Mesodermal cell (in vitro differentiated cells): ENCODE data around the gene ZNF223.
A peak's percentile ranks its signal among the peaks of the same experiment; 100 is the strongest.

Source experiments
- H3K27ac ChIP-seq: 2 replicates; pipeline ENCODE4 v1.7.0; 2013; ENCODE audit warnings: mild to moderate bottlenecking, low read depth, low read length, moderate library complexity; ENCODE audit not compliant: severe bottlenecking
- H3K36me3 ChIP-seq: 2 replicates; pipeline ENCODE4 v1.7.1; 2013; ENCODE audit warnings: mild to moderate bottlenecking, low read length, moderate library complexity; ENCODE audit not compliant: control insufficient read depth, insufficient read depth
- H3K4me1 ChIP-seq: one replicate; pipeline ENCODE4 v1.7.1; 2013; ENCODE audit warnings: mild to moderate bottlenecking, low read length; ENCODE audit not compliant: insufficient read depth, control insufficient read depth, poor library complexity, severe bottlenecking
- H3K4me3 ChIP-seq: 2 replicates; pipeline ENCODE4 v1.7.0; 2013; ENCODE audit warnings: low read length, control low read depth, mild to moderate bottlenecking; ENCODE audit not compliant: insufficient read depth, poor library complexity, severe bottlenecking; ENCODE audit errors: extremely low read depth
- H3K9me3 ChIP-seq: 2 replicates; pipeline ENCODE4 v1.7.1; 2013; ENCODE audit warnings: mild to moderate bottlenecking, low read length, moderate library complexity; ENCODE audit not compliant: control insufficient read depth
- WGBS, 2 experiments: methylation state at CpG; one replicate each; pipeline ENCODE4 v1.1.5; 2013; ENCODE audit warnings: missing lambda C conversion rate in 2 of 2; ENCODE audit not compliant: insufficient coverage in 2 of 2; 5-methylcytosine and 5-hydroxymethylcytosine counted together

ZNF223 gene

DNA sequence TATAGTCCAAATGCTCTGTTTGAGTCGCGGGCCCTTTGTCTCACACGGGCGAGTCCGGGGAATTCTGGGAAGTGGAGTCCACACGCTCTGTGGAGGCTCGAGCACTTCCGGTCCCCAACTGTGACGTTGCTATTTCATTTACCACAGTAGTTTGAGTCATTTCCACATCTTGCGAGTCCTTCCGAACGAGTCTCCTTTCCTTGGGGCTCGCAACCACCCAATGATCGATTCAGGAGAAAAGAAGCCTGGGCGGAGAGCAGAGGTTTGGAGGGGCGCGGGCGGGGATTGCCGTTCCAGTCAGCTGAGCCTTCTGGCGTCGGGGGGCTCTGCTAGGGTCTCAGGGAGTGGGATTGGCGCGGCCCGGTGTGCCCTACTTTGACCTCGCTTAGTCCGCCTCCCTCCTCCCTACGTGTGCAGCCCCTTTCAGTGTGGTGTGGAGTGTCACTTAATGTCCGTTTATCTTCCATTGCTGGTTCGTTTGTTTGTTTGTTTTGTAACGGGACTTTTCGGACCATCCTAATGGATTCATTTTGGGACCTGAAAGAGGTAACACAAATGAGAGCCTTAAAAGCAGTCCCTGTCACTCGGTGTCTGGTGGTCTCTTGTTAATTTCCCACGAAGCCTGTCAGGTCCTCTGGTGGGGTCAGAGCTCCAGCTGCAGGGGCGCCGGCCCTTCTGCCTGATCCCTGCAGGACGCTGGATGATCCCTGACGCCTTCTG lies 26.5 kb upstream of the ZNF223 start, which contains the start of gene ZNF222:
Gene ZNF222 (plus strand): TSS at position 163 of the 720 bp plus-strand sequence. CDS start 58 bp downstream, at position 221.
- 2% methylated on average over 27 to 34 of the region's 37 CpGs for WGBS, 2 experiments
- H3K4me3 ChIP-seq: peak within 1 kb of the TSS; percentile 86
- H3K4me1 ChIP-seq: no peaks in the 10 kb centered on the region
- peaks cover 5% of the 10 kb centered on the region for H3K9me3 ChIP-seq
- peaks cover 37% of the 10 kb centered on the region for H3K36me3 ChIP-seq
- H3K27ac ChIP-seq: peak within 1 kb of the TSS; percentile 50

GRCh38 chr19:44026622-44027021 lies 25.2 kb upstream of the ZNF223 start:
- Histone ChIP-seq H3K4me1 (no peaks in the 10 kb centered on the region), H3K4me3 (no peak overlapping the region), H3K36me3 (peaks cover 49% of the 10 kb centered on the region), H3K27ac (no peak overlapping the region), H3K9me3 (peaks cover 12% of the 10 kb centered on the region)
- WGBS, 2 experiments: 91 to 95% methylated on average over 3 to 6 of the region's 6 CpGs

- Histone ChIP-seq H3K9me3 (peaks cover 23% of the 10 kb centered on the region), H3K27ac (no peak overlapping the region), H3K4me3 (no peak overlapping the region), H3K4me1 (no peaks in the 10 kb centered on the region), H3K36me3 (peaks cover 54% of the 10 kb centered on the region)
- WGBS, 2 experiments: 100% methylated on average over 1 of the region's 1 CpG
These were observed 19.7 kb upstream of the ZNF223 start for GRCh38 chr19:44032001-44032610.

GRCh38 chr19:44042147-44042546 lies 9.7 kb upstream of the ZNF223 start:
- H3K4me3 ChIP-seq: no peak overlapping the region
- H3K27ac ChIP-seq: no peak overlapping the region
- H3K9me3 ChIP-seq: no peaks in the 10 kb centered on the region
- no peaks in the 10 kb centered on the region for H3K4me1 ChIP-seq
- H3K36me3 ChIP-seq: no peaks in the 10 kb centered on the region
- WGBS, 2 experiments: 57% methylated on average over 1 of the region's 2 CpGs; no CpG with 5 or more reads in 1 of the 2 experiments

GRCh38 chr19:44050740-44051649 lies 841 bp upstream of the ZNF223 start:
- peaks cover 16% of the 10 kb centered on the region for H3K36me3 ChIP-seq
- H3K9me3 ChIP-seq: no peaks in the 10 kb centered on the region
- peak overlapping the region; percentile 84 for H3K4me3 ChIP-seq
- no peak overlapping the region for H3K27ac ChIP-seq
- no peaks in the 10 kb centered on the region for H3K4me1 ChIP-seq
- 85 to 90% methylated on average over 17 to 21 of the region's 21 CpGs for WGBS, 2 experiments

GRCh38 chr19:44055870-44056269 lies 4.0 kb downstream of the ZNF223 start:
- Histone ChIP-seq H3K4me1 (no peaks in the 10 kb centered on the region), H3K36me3 (peaks cover 46% of the 10 kb centered on the region), H3K9me3 (no peaks in the 10 kb centered on the region), H3K4me3 (no peak overlapping the region), H3K27ac (no peak overlapping the region)
- 91 to 93% methylated on average over 3 to 5 of the region's 5 CpGs for WGBS, 2 experiments

DNA sequence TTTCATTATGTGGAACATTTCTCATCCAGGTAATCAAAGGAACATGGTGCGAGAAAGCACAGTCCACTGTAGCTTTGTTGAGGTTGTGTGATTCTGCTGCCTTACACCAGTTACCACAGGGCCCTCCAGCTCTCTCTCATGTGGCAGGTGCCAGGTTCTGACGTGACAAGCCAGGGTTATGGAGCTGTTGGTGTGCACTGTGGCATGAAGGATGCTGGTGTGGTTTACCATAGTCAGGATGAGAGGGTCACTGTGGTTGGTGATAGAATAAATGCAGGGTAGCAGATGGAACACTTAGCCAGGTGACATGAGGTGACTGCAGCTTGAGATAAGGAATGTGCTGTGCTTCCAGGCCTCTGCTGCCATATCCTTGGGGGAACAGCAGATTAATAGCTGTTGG lies 7.4 kb downstream of the ZNF223 start:
- Histone ChIP-seq H3K36me3 (peaks cover 75% of the 10 kb centered on the region), H3K4me3 (no peak overlapping the region), H3K27ac (no peak overlapping the region), H3K4me1 (no peaks in the 10 kb centered on the region), H3K9me3 (no peaks in the 10 kb centered on the region)
- WGBS, 2 experiments: 80 to 100% methylated on average over 1 of the region's 2 CpGs

DNA sequence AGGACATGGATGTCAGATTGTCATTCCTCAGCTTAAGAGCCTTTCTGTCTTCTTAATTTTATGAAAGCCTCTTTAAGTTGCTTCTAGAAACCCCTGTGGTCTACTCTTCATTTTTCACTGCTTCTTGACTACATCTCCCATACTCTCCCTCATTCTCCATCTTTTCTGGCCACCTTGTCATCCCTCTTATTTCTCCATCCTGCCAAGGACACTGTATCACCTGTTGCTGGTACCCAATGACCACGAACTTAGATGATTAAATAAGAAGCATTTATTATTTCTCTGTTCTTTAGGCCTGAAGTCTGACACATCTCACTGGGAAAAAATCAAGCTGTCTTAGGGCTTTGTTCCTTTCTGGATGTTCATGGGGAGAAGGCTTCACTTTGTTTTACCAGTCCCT lies 9.2 kb downstream of the ZNF223 start:
- H3K9me3 ChIP-seq: peaks cover 12% of the 10 kb centered on the region
- H3K4me3 ChIP-seq: no peak overlapping the region
- no peaks in the 10 kb centered on the region for H3K4me1 ChIP-seq
- peaks cover 75% of the 10 kb centered on the region for H3K36me3 ChIP-seq
- H3K27ac ChIP-seq: no peak overlapping the region
- no CpG with 5 or more reads among the region's 1 CpG for WGBS, 2 experiments

DNA sequence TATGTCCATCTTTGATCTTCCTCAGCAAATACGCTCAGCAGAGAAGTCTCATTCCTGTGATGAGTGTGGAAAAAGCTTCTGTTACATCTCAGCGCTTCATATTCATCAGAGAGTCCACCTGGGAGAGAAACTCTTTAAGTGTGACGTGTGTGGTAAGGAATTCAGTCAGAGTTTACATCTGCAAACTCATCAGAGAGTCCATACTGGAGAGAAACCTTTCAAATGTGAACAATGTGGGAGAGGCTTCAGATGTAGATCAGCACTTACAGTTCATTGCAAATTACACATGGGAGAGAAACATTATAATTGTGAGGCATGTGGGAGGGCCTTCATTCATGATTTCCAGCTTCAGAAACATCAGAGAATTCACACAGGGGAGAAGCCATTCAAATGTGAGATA lies 14.5 kb downstream of the ZNF223 start:
- Histone ChIP-seq H3K27ac (no peak overlapping the region), H3K9me3 (peaks cover 34% of the 10 kb centered on the region), H3K4me1 (no peaks in the 10 kb centered on the region), H3K36me3 (peaks cover 58% of the 10 kb centered on the region), H3K4me3 (no peak overlapping the region)
- whole genome bisulfite sequencing, 2 experiments: 100% methylated on average over 1 of the region's 3 CpGs; no CpG with 5 or more reads in 1 of the 2 experiments

DNA sequence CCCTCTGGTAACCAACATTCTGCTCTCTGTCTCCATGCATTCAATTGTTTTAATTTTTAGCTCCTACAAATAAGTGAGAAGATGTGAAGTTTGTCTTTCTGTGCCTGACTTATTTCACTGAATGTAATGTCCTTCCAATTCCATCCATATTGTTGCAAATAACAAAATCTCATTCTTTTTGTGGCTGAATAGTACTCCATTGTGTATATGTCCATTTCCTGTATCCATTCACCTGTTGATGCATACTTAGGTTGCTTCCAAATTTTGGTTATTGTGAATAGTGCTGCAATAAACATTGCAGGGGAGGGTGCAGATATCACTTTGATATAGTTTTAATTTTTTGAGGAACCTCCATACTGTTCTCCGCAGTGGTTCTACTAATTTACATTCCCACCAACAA lies 17.6 kb downstream of the ZNF223 start:
- peaks cover 37% of the 10 kb centered on the region for H3K9me3 ChIP-seq
- H3K4me1 ChIP-seq: no peaks in the 10 kb centered on the region
- no peak overlapping the region for H3K27ac ChIP-seq
- no peak overlapping the region for H3K4me3 ChIP-seq
- no CpG with 5 or more reads among the region's 1 CpG for WGBS, 2 experiments
- peaks cover 32% of the 10 kb centered on the region for H3K36me3 ChIP-seq
